ENCODE measurements around the gene UAP1L1. TPM values are rescaled to one million over a fixed set of nuclear protein-coding genes. Genes with fewer than 3 reads are reported as not detected.

UAP1L1 gene
- total and polyA plus RNA-seq, 9 of the 15 experiments (the other 6 are each of a cell fraction or from before 2014, with no cell fraction given): 0.20 to 8.6 (median 3.7) TPM

DNA sequence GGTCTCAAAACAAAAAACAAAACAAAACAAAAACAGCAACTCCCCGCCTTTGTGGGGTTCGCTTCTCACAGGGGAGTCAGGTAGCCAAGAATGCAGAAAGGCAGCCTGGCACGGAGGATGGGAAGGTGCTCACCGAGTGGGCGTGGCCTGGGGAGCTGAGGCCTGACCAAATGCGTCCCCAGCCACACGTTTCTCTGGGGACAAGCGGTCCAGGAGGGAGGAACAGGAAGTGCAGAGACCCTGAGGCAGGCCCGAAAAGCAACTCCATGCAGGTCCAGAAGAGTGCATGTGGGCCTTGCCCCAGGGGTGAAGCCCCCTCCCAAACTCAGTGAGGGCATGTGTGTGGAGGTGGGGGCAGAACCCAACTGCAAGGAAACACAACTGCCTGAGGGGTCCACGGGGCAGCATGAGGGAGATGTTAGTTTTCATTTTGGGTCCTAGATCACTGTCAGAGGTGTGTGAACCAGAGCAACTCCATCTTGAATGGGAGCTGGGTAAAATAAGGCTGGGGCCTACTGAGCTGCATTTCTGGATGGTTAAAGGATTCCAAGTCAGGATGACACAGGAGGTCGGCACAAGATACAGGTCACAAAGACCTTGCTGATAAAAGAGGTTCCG lies 2.6 kb upstream of the UAP1L1 start (continued):
- TF ChIP-seq MTA2 (IDR thresholded peaks at IDR 0.05; ENCODE audit: low read depth): no peak
- TF ChIP-seq STAT5A (IDR thresholded peaks at IDR 0.05; ENCODE audit: borderline replicate concordance, low read length): no peak
- TF ChIP-seq, protein P1, sequence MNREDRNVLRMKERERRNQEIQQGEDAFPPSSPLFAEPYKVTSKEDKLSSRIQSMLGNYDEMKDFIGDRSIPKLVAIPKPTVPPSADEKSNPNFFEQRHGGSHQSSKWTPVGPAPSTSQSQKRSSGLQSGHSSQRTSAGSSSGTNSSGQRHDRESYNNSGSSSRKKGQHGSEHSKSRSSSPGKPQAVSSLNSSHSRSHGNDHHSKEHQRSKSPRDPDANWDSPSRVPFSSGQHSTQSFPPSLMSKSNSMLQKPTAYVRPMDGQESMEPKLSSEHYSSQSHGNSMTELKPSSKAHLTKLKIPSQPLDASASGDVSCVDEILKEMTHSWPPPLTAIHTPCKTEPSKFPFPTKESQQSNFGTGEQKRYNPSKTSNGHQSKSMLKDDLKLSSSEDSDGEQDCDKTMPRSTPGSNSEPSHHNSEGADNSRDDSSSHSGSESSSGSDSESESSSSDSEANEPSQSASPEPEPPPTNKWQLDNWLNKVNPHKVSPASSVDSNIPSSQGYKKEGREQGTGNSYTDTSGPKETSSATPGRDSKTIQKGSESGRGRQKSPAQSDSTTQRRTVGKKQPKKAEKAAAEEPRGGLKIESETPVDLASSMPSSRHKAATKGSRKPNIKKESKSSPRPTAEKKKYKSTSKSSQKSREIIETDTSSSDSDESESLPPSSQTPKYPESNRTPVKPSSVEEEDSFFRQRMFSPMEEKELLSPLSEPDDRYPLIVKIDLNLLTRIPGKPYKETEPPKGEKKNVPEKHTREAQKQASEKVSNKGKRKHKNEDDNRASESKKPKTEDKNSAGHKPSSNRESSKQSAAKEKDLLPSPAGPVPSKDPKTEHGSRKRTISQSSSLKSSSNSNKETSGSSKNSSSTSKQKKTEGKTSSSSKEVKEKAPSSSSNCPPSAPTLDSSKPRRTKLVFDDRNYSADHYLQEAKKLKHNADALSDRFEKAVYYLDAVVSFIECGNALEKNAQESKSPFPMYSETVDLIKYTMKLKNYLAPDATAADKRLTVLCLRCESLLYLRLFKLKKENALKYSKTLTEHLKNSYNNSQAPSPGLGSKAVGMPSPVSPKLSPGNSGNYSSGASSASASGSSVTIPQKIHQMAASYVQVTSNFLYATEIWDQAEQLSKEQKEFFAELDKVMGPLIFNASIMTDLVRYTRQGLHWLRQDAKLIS (CRISPR knock-in tag; IDR thresholded peaks at IDR 0.05): no peak
- no peak for TF ChIP-seq SRSF3 (IDR thresholded peaks at IDR 0.05; ENCODE audit: insufficient read depth, low read length)
- TF ChIP-seq BACH1 (tag; IDR thresholded peaks at IDR 0.05): peak; percentile 98
- TF ChIP-seq U2AF2 (optimal IDR thresholded peaks at IDR 0.05; ENCODE audit: low read depth, low read length): no peak
- no peak for TF ChIP-seq SUPT5H (IDR thresholded peaks at IDR 0.05)
- no peak for TF ChIP-seq LARP7 (IDR thresholded peaks at IDR 0.05)
- TF ChIP-seq ZNF589 (CRISPR knock-in tag; IDR thresholded peaks at IDR 0.05; ENCODE audit: low read depth): peak; percentile 100
- no peak for TF ChIP-seq POLR2B (IDR thresholded peaks at IDR 0.05; ENCODE audit: low read depth, partially characterized antibody)
- TF ChIP-seq, protein P2, sequence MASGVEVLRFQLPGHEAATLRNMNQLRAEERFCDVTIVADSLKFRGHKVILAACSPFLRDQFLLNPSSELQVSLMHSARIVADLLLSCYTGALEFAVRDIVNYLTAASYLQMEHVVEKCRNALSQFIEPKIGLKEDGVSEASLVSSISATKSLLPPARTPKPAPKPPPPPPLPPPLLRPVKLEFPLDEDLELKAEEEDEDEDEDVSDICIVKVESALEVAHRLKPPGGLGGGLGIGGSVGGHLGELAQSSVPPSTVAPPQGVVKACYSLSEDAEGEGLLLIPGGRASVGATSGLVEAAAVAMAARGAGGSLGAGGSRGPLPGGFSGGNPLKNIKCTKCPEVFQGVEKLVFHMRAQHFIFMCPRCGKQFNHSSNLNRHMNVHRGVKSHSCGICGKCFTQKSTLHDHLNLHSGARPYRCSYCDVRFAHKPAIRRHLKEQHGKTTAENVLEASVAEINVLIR (CRISPR knock-in tag; IDR thresholded peaks at IDR 0.05): peak; percentile 92
- TF ChIP-seq BRD4 (IDR thresholded peaks at IDR 0.05): no peak
- TF ChIP-seq, protein P3, sequence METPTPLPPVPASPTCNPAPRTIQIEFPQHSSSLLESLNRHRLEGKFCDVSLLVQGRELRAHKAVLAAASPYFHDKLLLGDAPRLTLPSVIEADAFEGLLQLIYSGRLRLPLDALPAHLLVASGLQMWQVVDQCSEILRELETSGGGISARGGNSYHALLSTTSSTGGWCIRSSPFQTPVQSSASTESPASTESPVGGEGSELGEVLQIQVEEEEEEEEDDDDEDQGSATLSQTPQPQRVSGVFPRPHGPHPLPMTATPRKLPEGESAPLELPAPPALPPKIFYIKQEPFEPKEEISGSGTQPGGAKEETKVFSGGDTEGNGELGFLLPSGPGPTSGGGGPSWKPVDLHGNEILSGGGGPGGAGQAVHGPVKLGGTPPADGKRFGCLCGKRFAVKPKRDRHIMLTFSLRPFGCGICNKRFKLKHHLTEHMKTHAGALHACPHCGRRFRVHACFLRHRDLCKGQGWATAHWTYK (CRISPR knock-in tag; IDR thresholded peaks at IDR 0.05): peak; percentile 99
- TF ChIP-seq TAF1 (IDR thresholded peaks at IDR 0.05; ENCODE audit: control insufficient read depth, extremely low read depth, insufficient read depth, low read length, severe bottlenecking): no peak
- TF ChIP-seq SP2 (IDR thresholded peaks at IDR 0.05; ENCODE audit: extremely low read depth, low read depth, low read length, poor library complexity, severe bottlenecking): no peak
- TF ChIP-seq KLF16 (IDR thresholded peaks at IDR 0.05): no peak
- TF ChIP-seq MCM5 (IDR thresholded peaks at IDR 0.05; ENCODE audit: low read depth): no peak
- no peak for TF ChIP-seq HDAC3 (IDR thresholded peaks at IDR 0.05; ENCODE audit: borderline replicate concordance, partially characterized antibody)
- TF ChIP-seq SMAD2 (IDR thresholded peaks at IDR 0.05; ENCODE audit: low read depth, low read length): no peak
- no peak for TF ChIP-seq MYC (IDR thresholded peaks at IDR 0.05; ENCODE audit: low read depth, low read length)
- peak; percentile 98 for TF ChIP-seq MYC (CRISPR knock-in tag; IDR thresholded peaks at IDR 0.05; ENCODE audit: borderline replicate concordance, low read depth)

Data from K562 (cell line).